ENCODE measurements around the gene ADM5.

Gene ADM5

DNA sequence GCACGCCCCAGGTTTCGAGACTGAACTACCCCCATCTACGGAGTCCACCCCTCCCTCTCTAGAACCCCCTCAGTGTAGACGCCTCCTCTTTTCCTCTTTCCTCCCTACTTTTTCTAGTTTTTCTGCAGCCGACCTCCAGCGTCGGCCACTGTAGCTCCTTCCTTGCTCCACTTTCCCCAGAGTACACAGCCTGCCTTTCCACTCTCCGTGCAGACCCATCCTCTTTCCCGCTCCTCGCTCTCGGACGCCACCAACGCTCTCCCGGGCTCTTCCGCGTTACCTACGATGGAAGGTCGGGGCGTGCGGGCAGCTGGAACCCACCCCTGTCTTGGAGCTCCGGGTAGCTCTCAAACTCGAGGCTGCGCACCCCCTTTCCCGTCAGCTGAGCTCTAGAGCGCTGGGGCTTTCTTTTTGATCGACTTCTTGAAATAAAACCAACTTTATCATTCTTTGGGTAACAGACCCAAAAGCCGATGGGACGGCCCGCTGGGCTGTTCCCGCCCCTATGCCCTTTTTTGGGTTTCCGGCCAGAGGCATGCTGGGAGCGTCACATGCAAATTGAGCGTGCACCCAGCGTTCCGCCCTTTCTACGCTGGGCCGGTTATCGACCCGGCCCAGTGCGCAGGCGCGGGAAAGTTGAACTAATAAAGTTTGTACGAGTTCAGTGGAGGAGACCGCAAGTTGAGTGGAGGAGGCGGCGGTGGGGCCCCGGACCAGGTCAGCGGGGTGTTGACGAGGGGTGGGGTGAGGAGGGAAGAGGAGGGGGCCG, 23.9 kb upstream of the ADM5 start, which contains the start of the genes BCL2L12 and IRF3:
TSS of gene BCL2L12 (plus strand) at position 583 of the 769 bp plus-strand sequence. CDS start 760 bp downstream, outside the sequence.
TSS of gene IRF3 (minus strand) at position 507 of the 769 bp plus-strand sequence. CDS start 1,019 bp downstream, outside the sequence.
- H3K4me3 ChIP-seq (ENCODE audit: low read length), result peak within 1 kb of the TSS; percentile 87
- no peak for TF ChIP-seq ZNF274 (IDR thresholded peaks at IDR 0.05; ENCODE audit: low read depth, low read length)

DNA sequence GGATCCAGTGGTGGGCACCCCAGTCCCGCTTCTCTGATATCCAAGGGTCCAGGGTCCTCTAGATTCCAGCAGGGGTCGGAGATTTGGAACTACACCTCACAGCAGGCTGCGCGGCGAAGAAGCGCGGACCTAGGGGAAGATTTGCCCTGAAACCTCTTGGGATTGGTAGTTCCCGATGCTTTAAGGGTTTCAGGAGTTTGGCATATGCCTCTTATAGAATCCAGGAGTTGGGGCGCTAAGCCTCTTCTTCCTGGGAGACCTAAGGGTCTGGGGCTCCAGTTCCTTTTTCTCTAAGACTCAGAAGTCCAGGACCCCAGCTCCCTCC, 23.3 kb upstream of the ADM5 start:
- TF ChIP-seq ZNF274 (IDR thresholded peaks at IDR 0.05; ENCODE audit: low read depth, low read length), result no peak
- H3K4me3 ChIP-seq (ENCODE audit: low read length), result peak overlapping the region; percentile 87

DNA sequence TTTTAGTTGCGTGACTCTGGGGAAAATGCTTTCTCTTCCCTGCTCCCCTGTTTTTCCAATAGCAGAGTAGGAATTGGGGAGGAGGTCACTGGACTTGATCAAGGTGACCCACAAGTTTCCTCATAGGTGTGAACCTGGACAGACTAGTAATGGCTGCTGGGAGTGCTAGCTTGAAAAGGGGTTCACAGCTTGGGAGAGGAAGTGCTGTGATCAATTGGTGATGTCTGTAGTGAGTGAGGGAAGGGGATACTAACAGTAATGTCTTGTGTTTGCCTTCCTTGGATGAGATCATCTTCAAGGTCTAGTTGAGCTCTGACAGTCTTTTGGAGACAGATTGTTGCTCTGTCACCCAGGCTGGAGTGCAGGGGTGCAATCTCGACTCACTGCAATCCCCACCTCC, 21.9 kb upstream of the ADM5 start:
- H3K4me3 ChIP-seq (ENCODE audit: low read length), result no peak overlapping the region
- no peak for TF ChIP-seq ZNF274 (IDR thresholded peaks at IDR 0.05; ENCODE audit: low read depth, low read length)

DNA sequence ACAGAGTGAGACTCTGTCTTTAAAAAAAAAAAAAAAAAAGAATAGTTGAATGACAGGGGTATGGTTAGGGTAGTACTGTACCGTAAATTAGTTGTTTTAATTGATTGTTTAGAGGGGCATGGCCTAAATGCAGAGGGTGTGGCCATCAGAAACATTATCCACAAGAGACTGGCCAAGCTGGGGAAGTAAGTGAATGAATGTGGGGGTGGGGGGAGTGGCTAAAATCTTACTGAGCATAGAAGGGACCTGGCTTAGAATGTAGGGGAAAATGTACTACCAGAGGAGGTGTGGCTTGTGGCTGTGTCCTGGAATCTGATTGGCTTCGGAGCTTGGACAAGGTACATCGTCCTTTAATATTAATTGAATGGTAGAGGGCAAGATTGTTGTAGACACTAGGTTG, 19.9 kb upstream of the ADM5 start:
- no peak overlapping the region for H3K4me3 ChIP-seq (ENCODE audit: low read length)
- no peak for TF ChIP-seq ZNF274 (IDR thresholded peaks at IDR 0.05; ENCODE audit: low read depth, low read length)

DNA sequence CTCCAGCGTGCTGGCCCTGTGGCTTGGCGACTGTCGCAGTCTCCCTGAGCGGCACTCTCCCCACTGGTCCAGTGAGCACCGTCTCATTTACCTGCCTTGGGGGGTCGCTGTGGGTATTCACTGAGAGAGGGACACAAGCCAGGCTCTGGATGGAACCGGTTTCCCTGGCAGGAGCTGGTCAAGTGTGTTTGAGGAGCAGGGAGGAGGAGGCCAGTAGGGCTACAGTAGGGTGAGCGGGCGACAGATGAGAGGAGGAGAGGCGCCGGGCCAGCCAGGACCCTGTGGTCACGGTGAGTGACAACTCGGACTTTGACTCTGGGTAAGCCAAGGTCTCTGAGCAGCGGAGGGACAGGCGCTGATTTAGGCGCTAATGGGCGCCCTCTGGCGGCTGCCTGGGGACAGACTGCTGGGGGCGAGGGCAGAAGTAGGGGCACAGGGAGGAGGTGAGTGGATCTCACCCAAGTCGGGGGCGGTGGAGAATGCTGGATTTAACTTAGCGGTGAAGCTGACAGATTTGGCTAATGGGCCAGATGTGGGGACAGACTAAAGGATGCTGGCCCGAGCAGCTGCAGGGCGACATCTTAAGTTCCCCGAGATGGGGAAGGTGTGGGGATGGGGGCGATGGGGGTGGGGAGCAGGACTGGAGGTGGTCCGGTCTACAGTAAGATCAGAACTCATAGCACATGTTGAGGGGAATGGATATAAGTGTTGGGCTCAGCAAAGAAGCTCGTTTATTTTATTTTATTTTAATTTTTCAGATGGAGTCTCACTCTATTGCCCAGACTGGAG, 17.1 kb upstream of the ADM5 start:
- no peak for TF ChIP-seq ZNF274 (IDR thresholded peaks at IDR 0.05; ENCODE audit: low read depth, low read length)
- no peak overlapping the region for H3K4me3 ChIP-seq (ENCODE audit: low read length)

DNA sequence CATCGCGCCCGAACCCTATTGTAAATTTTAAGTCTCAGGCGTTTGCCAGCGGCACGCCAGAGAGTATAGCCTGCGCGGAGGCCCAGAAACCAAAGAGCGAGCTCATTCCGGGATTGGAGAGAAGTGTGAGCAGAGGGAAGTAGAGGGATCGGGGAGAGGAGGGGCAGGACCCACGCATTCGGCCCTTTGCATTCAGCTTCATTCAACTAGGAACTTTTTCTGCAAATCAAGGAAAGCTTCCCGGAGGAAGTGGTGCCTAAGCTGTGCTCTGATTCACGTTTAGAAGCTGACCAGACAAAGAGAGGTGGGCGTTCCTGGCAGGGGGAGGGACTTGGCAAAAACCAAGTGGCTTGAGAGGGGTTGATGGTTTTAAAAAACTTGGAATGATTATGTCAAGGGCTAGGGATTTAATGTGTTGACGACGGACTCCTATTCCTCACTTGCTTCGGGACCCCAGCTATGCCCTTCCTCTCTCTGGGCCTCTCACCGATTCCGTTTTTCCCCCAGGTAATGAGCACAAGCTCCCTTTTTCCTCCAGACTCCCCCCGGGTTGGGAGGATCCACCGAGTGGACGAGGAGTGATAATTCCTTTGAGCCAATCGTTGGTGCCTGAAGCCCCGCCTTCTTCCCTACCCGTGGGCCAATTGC, 13.1 kb upstream of the ADM5 start:
- H3K4me3 ChIP-seq (ENCODE audit: low read length), result peak overlapping the region; percentile 76; the same call in 1 of the 2 replicates
- no peak for TF ChIP-seq ZNF274 (IDR thresholded peaks at IDR 0.05; ENCODE audit: low read depth, low read length)

DNA sequence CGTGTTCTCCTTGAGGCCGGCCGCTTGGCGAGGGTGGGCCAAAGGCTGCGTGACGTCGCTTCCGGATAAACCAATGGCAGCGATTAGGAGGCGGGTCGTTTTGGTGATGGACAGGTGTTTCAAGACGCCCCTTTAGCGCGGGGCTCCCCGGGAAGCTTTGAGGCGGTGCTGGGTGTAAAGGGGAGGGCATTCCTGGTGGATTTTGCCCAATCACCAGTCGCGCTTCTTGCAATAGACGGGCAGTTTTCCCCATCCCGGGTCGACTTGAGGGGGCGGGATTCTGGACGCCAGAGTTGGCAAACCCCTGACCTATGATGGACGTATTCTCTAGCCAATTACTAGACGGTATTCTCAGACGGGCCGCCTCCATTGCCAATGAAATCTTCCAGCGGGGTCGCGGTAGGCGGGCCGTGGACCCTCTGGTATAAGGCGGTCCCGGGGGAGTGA, 12.6 kb upstream of the ADM5 start:
- no peak for TF ChIP-seq ZNF274 (IDR thresholded peaks at IDR 0.05; ENCODE audit: low read depth, low read length)
- H3K4me3 ChIP-seq (ENCODE audit: low read length), result peak overlapping the region; percentile 81; the same call in 1 of the 2 replicates

DNA sequence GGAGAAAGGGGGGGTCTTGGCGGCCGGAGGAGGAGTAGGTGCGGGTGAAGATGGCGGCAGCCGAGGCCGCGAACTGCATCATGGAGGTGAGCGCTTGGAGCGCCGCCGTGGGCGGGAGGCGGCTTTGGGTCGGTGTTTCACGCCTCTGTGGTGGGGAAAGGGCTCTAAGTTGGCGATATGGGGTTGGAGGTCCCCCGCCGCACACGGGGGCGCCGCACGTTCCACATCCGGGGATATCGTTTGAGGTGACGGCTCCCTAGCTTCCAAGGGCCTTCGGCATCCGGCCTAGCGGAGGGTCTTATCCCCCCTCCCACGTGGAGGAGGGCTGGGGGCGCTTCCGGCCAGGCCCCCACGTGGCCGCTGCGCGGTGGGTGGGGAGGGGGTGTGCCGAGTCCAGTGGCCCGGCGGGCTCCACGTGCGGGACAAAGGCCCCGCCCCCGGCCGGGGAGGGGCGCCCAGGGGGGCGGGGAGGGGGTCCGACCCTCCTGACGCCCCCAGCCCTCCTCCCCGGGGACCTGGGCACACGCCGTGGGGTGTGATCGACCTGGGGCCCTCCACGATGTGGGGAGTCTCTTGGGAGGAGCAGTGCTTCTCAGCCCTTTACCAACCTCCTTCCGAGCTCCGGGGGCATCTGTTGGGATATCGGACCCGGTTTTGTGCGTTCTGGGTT, 12.0 kb upstream of the ADM5 start, which contains the start of gene PRMT1:
TSS of gene PRMT1 (plus strand) at position 41 of the 670 bp plus-strand sequence. CDS start at position 51, 10 bp downstream.
- peak within 1 kb of the TSS; percentile 81 for H3K4me3 ChIP-seq (ENCODE audit: low read length)
- TF ChIP-seq ZNF274 (IDR thresholded peaks at IDR 0.05; ENCODE audit: low read depth, low read length), result no peak

DNA sequence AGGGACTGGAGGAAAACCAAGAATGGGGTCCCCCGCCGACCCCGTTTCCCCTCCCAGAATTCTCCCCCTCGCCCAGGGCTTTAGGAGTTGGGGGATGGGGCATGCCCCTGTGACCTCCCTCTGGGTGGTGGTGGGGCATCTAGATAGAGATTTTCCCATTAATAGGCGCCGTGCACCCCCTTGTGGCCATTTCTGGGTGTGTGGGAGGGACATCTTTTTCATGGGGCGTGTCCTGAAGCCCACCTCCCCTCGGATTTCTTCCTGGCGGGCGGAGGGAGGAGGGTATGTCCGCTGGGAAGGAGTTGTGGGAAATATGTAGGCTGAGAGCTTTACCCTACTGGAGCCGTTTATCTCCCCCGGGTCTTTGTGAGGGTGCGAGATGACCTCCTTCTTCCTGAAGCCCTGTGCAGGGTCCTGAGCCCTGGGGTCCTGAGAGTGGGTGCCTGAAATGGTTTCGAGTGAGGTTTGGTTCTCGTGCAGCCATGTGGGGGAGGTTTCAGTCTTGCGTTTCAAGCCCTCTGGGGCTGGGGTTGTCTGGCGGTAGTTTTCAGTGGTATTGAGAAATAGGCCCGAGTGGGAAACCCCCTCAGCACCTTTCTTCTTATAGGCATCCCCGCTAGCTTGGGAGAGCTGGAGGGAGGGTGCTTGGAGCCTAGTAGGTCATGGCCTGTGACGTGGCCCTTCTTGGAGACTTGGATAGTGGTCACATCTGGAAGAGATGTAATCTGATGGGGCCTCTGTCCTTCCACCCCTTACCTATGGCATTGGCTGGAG, 11.3 kb upstream of the ADM5 start:
- TF ChIP-seq ZNF274 (IDR thresholded peaks at IDR 0.05; ENCODE audit: low read depth, low read length), result no peak
- peak overlapping the region; percentile 81 for H3K4me3 ChIP-seq (ENCODE audit: low read length)

DNA sequence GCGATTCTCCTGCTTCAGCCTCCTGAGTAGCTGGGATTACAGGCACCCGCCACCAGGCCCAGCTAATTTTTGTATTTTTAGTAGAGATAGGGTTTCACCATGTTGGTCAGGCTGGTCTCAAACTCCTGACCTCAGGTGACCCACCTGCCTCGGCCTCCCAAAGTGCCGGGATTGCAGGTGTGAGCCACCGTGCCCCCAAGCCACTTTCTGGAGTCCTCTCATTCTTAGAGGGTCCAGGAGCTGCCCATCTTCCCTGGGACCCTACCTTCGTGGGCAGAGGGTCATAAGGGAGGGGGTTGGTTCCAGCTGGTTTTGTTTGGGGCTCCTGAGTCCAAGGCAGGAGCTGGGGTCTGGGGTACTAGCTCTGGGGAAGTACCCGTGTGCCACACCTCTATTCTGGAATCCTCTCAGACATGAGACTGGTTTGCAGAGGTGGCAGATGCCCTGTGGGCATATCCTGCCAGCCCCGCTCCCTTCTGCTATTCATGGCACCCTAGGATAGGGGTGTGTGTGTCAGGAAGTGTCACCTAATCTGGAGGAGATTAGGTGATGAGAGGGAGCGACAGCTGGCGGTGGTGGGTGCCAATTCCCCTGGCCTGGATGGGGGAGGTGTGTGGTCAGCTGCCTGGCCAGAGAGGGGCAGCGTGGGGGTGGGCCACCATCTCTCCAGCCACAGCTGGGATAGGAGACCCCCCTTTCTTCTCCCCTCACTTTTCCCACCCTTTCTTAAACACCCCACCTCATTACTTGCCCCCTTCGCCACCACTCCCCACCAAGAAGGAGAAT, 10.2 kb upstream of the ADM5 start:
- peak overlapping the region; percentile 13; the same call in 1 of the 2 replicates for H3K4me3 ChIP-seq (ENCODE audit: low read length)
- no peak for TF ChIP-seq ZNF274 (IDR thresholded peaks at IDR 0.05; ENCODE audit: low read depth, low read length)

DNA sequence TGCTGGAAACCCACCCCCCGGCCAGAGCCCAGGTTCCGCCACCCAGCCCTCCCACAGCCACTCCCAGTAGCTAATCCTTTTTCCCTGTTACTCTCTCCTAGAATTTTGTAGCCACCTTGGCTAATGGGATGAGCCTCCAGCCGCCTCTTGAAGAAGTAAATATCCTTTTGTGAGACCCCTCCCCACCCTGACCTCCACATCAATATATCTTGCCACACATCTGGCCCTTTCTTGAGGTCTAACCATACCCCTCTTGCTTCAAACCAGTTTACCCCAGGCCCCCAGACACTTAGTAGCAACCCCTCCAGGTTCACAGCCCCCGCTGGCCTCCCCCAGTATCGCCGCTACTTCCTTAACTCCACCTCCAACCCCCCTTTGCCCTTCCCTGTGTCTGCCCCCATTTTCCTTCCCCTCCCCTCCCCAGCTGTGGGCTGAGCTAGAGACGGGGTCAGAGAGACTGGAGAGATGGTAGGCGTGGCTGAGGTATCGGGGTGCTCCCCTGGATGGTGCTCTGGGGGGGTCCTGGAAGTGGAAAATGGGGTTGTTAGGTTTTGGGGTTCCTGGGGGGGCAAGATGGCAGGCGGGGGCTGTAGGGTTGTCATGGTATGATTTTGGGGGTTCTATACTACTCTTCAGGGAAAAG, 9.5 kb upstream of the ADM5 start:
- no peak for TF ChIP-seq ZNF274 (IDR thresholded peaks at IDR 0.05; ENCODE audit: low read depth, low read length)
- H3K4me3 ChIP-seq (ENCODE audit: low read length), result no peak overlapping the region
